H7 (cell line): Measurements from ENCODE around the gene VAV2. TPM values are rescaled to one million over a fixed set of nuclear protein-coding genes. Genes with fewer than 3 reads are reported as not detected.

ENCODE experiments used
- DNase-seq: peaks from one replicate; pipeline ENCODE4 v3.0.0; 2012
- H3K27me3 ChIP-seq: 2 replicates; pipeline ENCODE4 v1.6.0; 2011; ENCODE audit warnings: mild to moderate bottlenecking, low read length; ENCODE audit not compliant: control insufficient read depth, insufficient read depth
- H3K36me3 ChIP-seq: replicated peaks from 2 replicates; pipeline ENCODE4 v1.5.1; 2011; ENCODE audit warnings: low read length; ENCODE audit not compliant: control insufficient read depth, insufficient read depth
- H3K4me3 ChIP-seq: 2 replicates; pipeline ENCODE4 v1.5.1; 2011; ENCODE audit warnings: low read depth, mild to moderate bottlenecking, control low read depth, low read length, moderate library complexity; ENCODE audit not compliant: insufficient read depth
- total RNA-seq: library from RNA; depleted of rRNA; stranded (reverse); fragments of >200 nt; shearing (Covaris generic); gene quantifications from 2 replicates; pipeline ENCODE4 v1.2.3, GENCODE V29; 2014

VAV2 gene
- total RNA-seq, 1 experiment from 2014 or later: 17.7 TPM

DNA sequence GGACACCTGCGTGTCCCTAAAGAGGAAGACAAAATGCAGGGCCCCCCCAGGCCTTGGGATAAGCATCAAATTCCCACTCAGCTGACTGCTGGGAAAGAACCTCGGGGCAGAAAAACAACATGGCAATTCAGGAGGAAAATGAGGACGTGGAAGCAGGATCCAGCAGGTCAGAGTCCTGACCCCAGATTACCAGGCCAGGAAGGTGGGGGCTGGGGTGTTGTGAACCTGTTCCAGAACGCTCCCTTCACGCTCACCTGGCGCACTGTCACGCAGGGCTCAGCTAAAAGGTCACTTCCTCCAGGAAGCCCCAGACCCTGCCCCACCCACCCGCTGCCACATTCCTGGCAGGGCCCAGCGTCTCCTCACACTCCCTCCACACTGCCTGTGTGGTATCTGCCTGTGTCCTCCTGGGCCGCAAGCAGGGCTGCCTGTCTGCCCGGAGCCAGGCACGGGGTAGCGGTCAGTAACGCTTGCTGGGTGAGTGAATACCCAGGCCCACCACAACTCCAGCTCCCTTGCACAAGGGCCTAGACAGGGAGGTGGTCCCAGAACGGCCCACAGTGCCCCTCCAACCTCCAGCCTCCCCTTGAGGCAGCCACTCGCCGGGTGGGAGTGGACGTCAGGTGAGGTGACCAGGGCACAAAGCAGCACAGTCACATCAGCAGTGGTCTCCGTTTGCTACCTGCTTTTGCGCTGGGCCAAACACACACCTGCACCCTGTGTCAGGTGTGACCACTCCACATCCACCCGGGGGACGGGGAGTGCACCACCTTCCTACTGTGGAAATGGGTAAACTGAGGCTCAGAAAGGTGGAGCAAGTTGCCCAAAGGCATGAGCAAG is 18.1 kb downstream of the VAV2 start:
- DNase-seq: peak; percentile 76
- H3K36me3 ChIP-seq: no peaks in the 10 kb centered on the region
- no peaks in the 10 kb centered on the region for H3K27me3 ChIP-seq
- no peak overlapping the region for H3K4me3 ChIP-seq

DNA sequence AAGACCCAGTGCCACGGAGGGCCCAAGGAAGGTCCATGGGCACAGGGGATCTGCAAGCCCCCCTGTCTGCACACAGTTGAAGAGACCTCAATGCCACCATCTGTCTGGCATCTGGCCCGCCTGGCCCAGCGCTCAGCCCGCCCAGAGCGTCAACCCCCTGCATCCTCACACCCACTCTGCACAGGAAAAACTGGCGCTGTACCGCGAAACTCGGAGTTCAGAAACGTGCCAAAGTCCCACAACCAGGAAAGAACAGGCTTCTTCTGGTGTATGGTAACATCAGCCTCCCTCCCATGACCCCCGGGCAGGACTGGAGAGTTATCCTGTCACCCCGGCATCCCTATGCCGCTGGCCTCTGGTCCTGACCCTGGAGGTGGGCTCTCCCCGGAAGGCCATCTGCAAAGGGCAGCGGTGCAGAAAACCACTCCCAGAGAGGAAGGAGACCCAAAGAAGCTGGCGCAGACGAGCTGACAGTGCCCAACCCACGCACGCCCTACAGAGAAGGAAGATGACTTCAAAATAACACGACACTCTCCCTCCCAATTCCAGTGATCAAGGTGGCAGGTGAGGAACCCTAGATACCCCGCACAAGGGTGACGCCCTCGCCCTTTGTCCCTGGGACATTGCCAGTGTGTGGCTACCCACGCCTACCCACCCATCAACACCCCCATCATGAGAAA is 18.9 kb downstream of the VAV2 start:
- H3K27me3 ChIP-seq: no peaks in the 10 kb centered on the region
- no peak overlapping the region for H3K4me3 ChIP-seq
- H3K36me3 ChIP-seq: no peaks in the 10 kb centered on the region
- peak; percentile 60 for DNase-seq

GRCh38 chr9:133971981-133972941 is 19.9 kb downstream of the VAV2 start:
- DNase-seq: peak; percentile 71
- Histone ChIP-seq H3K4me3 (no peak overlapping the region), H3K27me3 (no peaks in the 10 kb centered on the region)

DNA sequence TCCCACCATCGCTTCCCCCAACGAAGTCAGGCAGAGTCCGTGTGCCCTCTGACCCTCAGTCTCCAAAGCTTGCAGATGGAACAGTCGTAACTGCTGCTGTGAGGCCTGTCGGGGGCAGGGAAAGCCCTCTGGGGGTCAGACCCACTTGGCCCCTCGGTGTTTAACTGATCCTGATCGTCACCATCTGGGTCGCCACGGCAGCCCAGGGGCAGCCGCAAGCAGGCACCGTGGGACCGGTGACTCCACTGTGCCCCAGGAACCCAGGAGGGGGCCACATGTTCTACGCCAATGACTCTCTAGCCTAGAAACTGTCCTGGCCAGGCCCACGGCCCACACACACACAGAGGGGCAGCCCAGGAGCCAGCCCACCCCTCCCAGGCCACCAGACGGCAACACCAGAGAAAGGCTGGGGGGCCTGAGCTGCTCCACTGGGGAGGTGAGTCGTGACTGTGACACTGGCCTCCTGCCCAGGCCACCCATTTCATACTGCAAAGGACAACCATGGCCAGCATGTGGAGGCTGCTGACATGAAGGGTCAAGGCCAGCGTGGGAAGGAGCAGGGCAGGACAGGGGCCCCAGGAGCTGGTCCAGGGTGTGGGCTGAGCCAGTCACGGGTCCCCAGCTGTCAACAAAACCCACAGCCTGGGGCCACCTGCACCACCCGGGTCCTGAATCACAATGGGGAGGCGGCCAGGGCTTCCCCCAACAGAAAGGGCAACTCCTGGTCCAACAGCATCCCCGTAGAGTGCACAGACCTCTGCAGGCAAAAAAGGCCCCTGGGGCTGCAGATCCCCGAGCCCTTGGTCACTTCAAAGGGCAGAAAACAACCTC is 20.8 kb downstream of the VAV2 start:
- DNase-seq: peak; percentile 79
- H3K27me3 ChIP-seq: no peaks in the 10 kb centered on the region
- no peaks in the 10 kb centered on the region for H3K36me3 ChIP-seq
- no peak overlapping the region for H3K4me3 ChIP-seq

More at GRCh38 chr9:133971981-133972941, 19.9 kb downstream of the VAV2 start:
- H3K36me3 ChIP-seq: no peaks in the 10 kb centered on the region

DNA sequence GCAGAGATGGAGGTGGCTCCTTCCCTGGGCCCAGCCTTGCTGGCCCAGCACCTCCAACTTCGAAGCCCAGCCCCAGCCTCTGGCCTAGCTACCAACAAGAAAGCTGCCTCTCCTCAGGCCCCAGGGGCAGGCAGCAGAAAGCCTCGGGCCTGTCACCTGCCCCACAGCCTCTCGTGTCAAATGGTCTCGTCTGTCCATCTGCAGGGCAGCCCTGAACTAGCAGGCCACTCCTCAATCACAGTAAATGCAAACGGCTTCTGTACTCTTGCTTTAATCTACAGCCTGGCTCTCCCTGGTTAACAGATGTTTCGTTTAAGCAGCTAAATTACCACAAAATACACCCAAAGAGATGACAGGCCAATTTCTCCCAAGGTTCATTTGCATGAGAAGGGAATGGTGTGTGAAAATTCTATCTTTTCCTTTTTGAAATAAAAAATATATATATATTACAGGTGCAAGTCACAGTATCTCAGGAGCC is 21.5 kb downstream of the VAV2 start:
- H3K4me3 ChIP-seq: no peak overlapping the region
- peak; percentile 54 for DNase-seq

DNA sequence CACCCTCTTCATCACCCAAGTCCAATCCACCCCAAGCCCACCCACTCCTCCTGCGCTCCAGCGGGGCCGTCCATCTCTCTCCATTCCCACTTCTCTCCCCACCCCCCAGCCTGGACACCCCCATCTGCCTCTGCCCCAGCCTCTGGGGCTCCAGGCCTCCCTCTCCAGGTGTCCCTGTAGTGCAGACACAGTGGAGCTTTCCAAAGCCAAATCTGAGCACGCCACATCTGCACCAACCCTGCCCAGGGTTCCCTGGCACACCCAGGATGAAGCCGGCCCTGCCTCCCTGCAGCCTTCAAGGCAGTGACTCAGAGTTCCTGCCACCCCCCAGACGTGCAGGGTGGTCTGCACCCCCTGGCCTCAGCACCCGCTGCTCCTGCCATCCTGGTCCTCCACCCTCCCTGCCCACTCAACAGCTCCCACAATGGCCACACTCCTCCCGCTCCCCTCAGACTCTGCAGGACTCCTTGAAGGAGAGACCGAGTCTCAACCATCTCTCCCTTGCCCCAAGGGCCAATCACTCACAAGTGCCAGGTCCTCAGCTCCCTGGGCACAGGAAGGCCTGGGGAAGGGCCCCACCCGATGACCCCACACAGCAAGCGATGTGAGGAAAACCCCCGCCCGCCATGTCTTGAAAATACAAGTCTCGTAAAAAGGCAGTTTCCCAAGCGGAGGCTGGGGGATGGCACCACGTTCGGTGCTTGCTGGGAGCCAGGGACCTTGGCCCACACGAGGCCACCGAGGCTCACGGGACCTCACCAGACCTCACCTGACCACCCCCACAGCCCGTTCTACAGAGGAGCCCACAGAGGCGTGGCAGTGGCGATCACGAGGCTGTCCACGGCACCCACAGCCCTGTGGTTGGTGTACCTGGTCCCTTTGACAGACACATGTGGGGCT is 22.2 kb downstream of the VAV2 start:
- peak; percentile 60 for DNase-seq
- H3K27me3 ChIP-seq: no peaks in the 10 kb centered on the region

More for the DNA sequence above, 21.5 kb downstream of the VAV2 start:
- Histone ChIP-seq H3K36me3 (no peaks in the 10 kb centered on the region), H3K27me3 (no peaks in the 10 kb centered on the region)

DNA sequence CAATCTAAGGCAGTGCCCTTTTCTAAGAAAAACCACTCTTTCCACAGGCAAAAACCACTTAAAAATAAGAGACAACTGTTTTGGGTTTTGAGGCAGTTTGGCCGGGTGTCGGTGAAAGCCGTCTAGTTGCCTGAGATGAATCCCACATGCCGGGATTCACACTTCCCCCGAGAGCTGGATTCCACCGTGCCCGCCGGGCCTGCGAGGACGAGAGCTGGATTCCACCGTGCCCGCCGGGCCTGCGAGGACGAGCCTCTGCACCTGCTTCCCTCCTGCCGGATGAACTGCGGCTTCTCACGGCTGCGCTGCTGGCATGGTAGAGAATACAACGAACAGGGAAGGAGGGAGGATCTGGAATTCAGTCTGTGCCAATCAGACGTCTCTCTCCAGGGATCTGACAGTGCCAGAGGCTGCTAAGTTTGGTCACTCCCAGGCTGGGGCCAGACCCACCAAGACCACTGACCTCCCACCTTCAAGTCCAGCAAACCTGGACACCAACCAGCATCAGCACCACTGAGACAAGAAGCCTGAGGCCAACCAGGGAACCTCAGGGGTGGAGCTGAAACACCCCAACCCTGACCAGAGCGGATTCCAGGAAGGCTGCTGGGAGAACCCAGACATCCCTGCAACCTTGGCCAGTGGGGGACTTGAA is 23.0 kb downstream of the VAV2 start:
- no peaks in the 10 kb centered on the region for H3K27me3 ChIP-seq
- DNase-seq: peak; percentile 60
- H3K36me3 ChIP-seq: no peaks in the 10 kb centered on the region
- no peak overlapping the region for H3K4me3 ChIP-seq

More for the DNA sequence above, 22.2 kb downstream of the VAV2 start:
- H3K36me3 ChIP-seq: no peaks in the 10 kb centered on the region
- no peak overlapping the region for H3K4me3 ChIP-seq

- H3K4me3 ChIP-seq: no peak overlapping the region
- H3K36me3 ChIP-seq: no peaks in the 10 kb centered on the region
- no peaks in the 10 kb centered on the region for H3K27me3 ChIP-seq
- no peak for DNase-seq
These were observed 23.7 kb downstream of the VAV2 start for GRCh38 chr9:133968428-133968827.

DNA sequence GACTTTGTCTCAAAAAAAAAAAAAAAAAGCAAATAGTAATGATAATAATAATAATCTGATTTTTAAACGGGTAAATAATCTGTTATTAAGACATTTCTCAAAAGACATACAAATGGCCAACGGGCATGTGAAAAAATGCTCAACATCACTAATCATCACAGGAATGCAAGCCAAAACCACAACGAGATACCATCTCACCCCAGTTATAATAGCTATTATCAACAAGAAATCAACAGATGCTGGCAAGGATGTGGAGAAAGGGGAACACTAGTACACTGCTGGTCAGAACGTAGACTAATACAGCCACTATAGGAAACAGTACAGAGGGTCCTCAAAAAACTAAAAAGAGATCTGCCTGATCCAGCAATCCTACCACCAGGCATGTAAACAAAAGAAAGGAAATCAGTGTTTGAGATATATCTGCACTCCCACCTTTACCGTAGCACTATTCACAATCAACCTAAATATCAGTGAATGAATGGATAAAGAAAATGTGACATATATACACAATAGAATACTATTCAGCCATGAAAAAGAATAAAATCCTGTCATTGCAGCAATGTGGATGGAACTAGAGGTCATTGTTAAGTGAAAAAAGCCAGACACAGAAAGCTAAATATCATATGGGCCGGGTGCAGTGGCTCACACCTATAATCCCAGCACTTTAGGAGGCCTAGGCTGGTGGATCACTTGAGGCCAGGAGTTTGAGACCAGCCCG is 24.9 kb downstream of the VAV2 start:
- DNase-seq: no peak
- H3K4me3 ChIP-seq: no peak overlapping the region
- no peaks in the 10 kb centered on the region for H3K27me3 ChIP-seq
- no peaks in the 10 kb centered on the region for H3K36me3 ChIP-seq

GRCh38 chr9:133964463-133964862 is 27.7 kb downstream of the VAV2 start:
- DNase-seq: no peak
- Histone ChIP-seq H3K36me3 (no peaks in the 10 kb centered on the region), H3K27me3 (no peaks in the 10 kb centered on the region), H3K4me3 (no peak overlapping the region)

DNA sequence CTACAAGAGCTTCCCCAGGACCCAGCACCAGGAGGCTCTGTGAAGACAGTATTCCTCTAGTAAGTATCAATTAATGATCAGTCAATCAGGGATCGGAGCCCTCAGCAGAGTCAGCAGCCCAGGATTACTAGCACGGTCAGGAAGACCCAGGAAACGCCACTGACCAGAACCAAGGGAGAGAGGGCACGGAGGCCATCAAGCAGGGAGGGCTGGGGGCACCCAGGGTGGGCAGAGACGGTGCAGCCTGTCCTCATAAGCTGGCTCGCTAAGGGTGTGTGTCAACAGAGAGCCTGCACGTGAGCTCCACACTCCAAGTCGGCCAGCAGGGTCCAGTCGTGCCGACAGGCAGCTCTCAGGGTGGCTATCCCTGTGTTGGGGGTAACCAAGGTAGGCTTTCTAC is 29.0 kb downstream of the VAV2 start:
- no peak overlapping the region for H3K4me3 ChIP-seq
- no peaks in the 10 kb centered on the region for H3K27me3 ChIP-seq
- DNase-seq: no peak
- H3K36me3 ChIP-seq: no peaks in the 10 kb centered on the region

- Histone ChIP-seq H3K36me3 (no peaks in the 10 kb centered on the region), H3K27me3 (no peaks in the 10 kb centered on the region)
These were observed 29.8 kb downstream of the VAV2 start for GRCh38 chr9:133962341-133962740.

More at GRCh38 chr9:133962341-133962740, 29.8 kb downstream of the VAV2 start:
- DNase-seq: no peak
- no peak overlapping the region for H3K4me3 ChIP-seq
